Measurements from ENCODE around the gene CNTFR.

DNA sequence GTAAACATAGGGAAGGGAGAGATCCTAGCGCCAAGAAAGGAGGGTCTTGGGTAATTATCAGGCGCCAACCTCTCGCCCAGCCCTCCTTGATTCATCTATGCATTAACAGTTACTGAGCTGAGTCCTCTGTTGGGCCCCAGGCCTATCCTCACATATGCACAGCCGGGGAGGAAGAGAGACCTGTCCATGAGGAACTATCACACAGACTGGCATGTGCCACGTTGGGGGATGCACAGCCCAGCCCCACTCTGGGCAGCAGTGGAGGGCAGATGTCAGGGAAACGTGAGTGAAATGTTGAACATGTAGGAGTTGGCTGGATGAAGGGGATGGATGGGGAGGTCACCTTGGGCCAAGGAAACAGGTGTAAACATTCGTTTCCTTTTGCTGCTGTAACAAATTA is 48.0 kb downstream of the CNTFR start:
- TF ChIP-seq CTCF (IDR thresholded peaks at IDR 0.05) (no peak), EZH2 (IDR thresholded peaks at IDR 0.05) (no peak)

Data from neural progenitor cell (in vitro differentiated cells).